ENCODE measurements around the gene PAWR. TPM values are rescaled to one million over a fixed set of nuclear protein-coding genes. Genes with fewer than 3 reads are reported as not detected.
"Not testable (repeated sequence)": the region's sequence is repeated elsewhere in the genome, so short reads cannot be mapped to it uniquely, and the experiment has no call there.

Gene PAWR
- total RNA-seq, 1 donor from 2014 or later: 3.7 TPM

DNA sequence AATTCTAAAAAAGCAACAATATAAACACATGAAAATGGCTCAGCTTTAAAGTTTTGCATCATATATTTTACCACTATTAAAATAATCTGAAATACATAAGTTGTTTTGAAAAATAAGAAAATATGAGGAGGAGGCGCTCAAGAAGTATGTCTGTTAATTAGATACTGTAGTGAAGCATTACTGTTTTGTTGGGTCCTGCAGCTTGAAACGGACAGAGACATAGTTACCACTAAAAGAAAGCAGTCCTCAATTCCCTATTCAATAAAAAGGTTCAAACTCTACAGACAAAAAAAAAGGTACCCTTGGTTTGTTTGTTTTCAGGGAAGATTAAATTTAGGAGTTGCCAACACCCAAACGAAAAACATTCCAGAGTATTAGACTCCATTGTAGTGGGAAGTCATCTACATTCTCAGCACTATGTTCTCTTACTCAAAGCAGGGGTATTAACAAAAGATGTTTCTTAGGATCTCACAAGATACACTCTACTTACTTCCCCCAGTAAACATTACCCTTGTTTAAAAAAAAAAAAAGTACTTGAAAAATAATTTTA, 3.0 kb downstream of the PAWR start:
- intact Hi-C loops (cut with micrococcal nuclease): no loop called here

DNA sequence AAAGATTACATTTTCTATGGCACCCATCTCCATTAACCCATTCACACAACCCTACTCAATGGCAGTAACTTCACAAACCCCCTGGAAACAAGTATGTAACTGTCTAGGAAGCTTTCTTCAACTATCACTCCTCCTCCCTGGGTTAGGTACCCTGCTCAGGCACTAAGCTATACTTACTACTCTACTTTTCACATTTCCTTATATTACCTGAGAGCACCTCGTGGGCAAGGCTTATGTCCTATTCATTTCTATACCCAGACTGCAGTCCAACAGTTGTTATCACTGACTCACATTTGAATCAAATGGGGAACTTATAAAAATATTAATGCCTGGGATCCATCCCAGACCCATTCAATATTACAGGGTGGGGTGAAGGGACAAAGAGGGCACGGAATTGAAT, 4.6 kb downstream of the PAWR start:
- intact Hi-C loops (cut with micrococcal nuclease): no loop called here

DNA sequence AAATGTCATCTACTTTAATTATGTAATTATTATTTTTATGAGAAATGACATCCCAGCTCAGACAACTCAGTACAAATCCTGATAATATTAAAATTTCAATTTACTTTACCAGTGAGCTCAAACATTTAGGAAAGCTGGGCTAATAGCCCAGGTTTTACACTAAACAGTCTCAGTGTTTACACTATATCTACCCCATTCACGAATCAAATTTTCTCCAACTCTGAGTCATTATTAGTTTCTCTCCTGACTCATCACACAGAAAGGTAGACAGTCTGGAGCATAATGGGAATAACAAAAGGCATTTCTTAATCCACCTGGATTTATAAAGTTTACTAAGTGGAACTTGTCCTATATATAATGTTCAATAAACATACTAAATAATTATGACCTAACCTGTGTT, 5.7 kb downstream of the PAWR start:
- intact Hi-C loops (cut with micrococcal nuclease): no loop called here

DNA sequence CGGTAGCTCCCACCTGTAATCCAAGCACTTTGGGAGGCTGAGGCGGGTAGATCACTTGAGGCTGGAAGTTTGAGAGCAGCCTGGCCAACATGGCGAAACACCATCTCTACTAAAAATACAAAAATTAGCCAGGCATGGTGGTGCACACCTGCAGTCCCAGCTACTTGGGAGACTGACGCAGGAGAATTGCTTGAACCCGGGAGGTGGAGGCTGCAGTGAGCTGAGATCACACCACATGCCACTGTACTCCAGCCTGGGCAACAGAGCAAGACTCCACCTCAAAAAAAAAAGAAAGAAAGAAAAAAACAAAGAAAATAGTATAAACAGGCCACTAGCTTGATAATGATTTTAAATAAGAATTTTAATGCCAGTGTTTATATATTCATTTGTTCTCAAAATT, 6.4 kb downstream of the PAWR start:
- intact Hi-C loops (cut with micrococcal nuclease): not testable (repeated sequence)

DNA sequence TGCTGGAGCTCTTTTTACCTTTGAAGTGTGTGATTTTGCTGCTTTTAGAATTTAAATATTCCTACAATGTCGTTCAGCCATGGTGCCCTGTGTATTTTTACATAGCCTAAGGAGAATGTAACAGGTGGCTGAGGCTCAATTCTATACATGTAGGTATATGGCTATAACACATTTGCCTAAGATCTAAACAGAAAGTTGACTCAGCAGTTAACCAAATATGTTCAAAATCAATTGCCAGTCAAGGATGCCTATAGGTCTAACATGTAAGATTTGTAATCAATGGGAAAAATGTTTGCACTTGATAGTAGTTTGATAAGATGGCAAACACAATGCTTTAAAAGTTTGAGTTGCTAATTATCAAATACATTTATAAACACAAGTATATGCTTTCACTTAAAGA, 8.2 kb downstream of the PAWR start:
- intact Hi-C loops (cut with micrococcal nuclease): no loop called here

DNA sequence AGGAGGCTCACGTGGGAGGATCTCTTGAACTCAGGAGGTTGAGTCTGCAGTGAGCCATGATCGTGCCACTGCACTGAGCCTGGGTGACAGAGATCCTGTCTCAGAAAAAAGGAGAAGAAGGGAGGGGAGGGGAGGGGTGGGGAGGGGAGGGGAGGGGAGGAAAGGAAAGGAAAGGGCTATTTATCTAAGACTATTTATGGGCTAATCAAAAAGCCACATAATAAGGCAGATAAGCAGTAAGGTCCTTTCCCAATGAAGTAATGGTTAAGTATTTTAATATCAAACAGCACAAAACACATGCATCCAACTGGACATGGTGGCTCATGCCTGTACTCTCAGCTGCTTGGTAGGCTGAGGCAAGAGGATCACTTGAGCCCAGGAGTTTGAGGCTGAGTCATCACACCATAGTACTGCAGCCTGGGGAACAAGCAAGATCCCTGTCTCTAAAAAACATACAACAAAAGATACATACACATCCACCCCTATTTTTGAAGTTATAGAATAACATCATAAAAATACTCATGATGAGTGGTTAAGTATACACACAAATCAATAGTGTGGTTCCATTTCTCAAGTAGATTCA, 9.7 kb downstream of the PAWR start:
- intact Hi-C loops (cut with micrococcal nuclease): no loop called here

DNA sequence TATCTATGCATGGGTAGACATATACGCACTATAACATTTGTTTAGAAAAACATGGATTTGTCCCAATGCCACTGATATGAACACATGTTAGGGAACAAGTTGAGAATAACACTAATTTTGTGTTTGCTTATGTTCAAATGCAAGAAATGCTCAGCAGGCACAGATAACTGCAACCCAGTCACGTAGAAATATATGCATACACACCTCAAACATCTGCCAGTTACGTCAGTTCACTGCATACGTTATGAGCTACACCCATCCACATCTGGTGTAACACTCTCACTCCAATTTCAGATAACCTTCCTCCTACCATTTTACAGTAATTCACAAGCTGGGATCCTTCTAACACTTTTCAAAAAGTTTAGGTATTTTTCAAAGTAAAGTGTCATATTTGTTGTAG, 10.7 kb downstream of the PAWR start:
- intact Hi-C loops (cut with micrococcal nuclease): no loop called here

DNA sequence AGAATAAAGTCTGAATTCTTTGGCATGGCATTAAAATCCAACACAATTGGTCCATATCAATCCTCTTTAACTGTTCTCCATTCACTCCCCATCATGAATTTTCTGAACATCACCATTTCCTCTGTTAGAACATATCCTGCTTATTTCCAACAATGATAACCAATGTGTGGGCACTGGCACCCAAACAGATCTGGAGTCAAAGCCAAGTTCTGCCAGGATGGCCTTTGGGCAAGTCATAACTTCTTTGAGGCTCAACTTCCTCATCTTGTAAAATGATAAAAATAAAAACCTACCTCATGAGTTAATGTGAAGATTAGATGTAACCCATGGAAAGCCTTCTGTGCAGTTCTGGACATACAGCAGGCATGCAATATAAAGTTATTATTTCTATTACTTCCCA, 12.5 kb downstream of the PAWR start:
- intact Hi-C loops (cut with micrococcal nuclease): no loop called here

DNA sequence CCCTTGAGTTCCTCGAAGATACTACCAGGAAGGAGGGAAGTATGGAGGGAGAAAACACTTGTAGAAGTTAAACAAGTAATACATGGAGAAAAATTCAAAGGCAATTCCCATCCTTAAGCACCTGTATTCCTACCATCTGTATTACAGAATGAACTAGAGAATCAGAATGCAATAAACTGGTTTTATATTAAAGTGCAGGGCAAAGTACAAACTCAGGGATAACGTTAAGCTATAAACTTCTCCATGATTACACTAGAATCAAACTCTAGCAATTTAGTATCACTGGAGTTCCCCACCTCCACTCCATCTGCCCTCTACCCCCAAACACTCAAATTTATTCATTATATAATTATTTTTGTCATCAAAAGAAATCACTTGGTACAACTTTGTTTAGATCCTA, 13.1 kb downstream of the PAWR start:
- intact Hi-C loops (cut with micrococcal nuclease): no loop called here

DNA sequence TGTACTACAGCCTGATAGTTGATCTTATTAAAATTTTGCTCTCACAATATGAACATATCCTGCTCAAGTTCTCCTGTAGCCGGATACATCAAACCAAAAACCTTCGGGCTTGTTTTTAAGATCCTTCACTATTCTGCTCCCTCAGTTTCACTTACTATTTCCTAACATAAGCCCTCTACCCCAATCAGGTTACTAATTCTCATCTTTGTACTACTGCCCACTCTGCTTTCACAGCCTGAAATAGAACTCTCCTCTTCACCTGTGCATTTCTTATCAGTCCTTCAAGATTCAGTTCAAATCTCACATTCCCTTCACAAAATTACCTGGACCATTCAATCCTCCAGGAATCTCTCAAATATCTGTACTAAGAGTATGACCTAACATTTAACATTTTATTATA, 14.2 kb downstream of the PAWR start:
- intact Hi-C loops (cut with micrococcal nuclease): no loop called here

DNA sequence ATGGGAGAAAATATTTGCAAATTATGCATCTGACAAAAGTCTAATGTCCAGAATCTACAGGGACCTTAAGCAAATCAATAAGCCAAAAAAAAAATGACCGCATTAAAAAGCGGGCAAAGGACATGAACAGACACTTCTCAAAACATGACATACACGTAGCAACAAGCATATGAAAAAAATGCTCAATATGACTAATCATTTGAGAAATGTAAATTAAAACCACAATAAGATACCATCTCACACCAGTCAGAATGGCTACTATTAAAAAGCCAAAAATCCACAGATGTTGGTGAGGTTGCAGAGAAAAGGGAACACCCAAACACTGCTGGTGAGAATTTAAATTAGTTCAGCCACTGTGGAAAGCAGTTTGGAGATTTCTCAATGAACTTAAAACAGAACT, 16.1 kb downstream of the PAWR start:
- intact Hi-C loops (cut with micrococcal nuclease): no loop called here

DNA sequence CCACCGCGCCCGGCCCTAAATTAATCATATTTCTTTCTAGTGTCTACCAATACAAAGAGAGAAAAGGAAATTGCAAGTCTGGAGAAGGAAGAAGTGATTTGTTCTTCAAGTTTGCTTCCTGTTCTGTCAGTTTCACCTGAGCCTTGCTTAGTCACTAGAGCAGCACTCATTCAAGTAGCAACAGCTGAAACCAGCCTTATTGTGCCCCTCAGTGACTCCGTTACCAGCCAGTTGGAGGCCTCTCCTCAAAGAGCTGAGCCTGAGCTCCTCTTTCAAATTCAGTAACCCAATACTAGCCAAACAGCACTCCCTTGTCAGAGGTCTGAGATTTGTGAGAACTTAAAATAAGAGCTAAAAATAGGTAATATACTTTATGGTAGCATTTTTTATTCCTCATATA, 17.4 kb downstream of the PAWR start:
- intact Hi-C loops (cut with micrococcal nuclease): no loop called here

DNA sequence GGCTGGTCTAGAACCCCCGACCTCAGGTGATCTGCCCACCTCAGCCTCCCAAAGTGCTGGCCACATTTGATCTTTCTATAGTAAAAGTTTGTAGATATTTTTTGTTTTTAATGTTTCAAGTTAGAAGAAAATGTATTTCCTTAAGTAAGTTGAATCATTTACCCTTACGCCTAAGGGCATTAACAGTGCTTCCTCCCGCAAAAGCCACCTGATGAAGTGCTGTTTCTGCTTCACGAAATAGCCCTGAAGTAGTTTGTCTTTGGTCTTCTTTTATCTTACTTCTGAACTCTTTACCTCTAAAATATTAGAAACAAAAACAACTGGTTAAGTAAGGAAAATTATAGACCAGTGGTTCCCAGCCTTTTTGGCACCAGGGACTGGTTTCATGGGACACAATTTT, 22.7 kb downstream of the PAWR start:
- intact Hi-C loops (cut with micrococcal nuclease): no loop called here

DNA sequence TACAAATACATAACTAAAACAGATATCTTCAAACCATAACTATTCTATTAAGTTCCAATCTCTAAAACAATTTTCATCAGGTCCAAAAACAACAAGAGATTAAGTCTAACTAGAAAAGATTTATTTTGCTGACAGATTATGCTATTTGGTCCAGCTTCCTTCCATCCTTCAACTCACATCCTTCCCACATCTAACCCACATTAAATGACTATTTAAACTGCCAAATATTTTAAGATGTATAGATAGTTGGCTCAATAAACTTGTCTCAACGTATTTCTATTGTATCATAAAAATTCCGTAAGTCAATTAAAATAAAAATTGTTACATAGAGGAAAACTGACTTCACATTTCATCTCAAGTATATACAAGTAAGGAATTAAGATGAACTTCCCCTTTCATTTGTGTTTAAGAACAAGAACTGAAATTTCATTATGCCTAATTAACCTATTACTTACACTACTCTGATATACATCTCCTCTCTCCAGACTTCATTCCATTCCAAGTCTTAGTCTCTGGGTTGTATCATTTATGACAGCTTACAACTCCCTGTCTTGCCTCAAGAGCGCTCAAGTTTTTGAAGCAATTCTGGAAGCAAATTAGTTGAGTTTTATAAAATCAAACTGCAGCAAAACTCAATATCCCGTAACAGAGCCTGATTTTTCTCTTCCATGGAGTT, 25.4 kb downstream of the PAWR start:
- intact Hi-C loops (cut with micrococcal nuclease): no loop called here

DNA sequence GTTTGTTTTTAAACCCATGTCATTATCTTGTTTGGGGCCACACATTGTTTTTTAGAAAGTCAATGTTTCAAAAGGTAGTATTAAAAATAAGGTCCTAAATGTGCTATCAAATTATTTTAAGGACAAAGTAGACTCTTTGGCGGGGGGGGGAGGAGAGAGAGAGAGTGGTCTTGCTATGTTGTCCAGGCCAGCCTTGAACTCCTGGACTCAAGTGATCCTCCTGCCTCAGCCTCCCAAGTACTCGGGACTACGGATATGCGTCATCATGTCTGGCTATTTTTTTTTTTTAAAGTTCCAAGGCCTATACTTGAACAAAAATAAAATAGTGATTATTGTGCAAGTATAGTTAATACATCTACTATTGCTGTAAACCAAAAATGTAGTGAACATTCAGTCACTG, 26.2 kb downstream of the PAWR start:
- intact Hi-C loops (cut with micrococcal nuclease): no loop called here

DNA sequence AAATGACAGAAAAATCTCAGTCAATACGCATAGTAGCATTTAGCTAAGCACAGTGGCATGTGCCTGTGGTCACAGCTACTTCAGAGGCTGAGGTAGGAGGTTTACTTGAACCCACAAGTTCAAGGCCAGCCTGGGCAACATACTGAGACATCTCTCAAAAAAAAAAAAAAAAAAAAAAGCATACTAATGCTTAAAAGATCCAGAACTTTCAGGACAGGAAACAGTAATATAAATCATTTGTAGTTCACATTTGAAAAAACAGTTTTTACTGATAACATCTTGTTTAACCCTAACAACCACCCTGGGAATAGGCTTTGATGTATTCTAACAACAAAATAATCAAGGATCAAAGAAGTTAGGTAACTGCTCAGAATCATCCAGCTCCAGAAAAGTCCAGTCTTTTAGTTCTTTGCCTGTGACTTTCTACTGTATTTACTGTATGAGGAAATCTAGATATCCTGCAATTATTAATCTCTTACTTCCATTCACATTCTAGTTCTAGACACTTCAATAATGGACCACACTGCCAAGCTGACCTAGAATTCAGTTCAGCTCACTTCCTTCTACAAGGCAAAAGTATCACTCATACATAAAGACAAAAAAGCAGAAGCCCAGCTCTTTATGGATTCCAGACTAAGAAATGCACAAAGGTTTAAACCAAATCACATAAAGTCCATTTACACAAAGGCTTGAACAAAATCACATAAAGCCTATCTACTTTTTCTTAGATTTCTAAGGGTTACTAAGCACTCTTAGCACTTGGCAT, 28.5 kb downstream of the PAWR start:
- intact Hi-C loops (cut with micrococcal nuclease): no loop called here

DNA sequence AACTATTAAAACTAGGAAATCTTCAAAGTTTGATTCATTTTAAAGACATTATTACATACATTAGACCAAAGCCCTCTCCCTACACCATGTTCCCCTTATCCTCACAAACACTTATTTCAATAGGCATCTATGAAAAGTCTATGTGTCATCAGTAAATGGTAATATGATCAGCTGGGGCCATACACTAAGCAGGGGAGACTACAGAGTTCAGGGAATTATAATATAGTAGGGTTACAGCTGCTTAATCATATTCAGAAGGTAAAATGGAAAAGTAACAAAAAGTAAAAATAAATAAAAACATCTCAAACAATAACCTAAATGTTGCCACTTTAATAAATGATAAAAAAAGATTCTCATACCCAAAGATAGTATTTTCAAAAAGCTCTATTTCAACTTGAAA, 29.1 kb downstream of the PAWR start:
- intact Hi-C loops (cut with micrococcal nuclease): no loop called here

DNA sequence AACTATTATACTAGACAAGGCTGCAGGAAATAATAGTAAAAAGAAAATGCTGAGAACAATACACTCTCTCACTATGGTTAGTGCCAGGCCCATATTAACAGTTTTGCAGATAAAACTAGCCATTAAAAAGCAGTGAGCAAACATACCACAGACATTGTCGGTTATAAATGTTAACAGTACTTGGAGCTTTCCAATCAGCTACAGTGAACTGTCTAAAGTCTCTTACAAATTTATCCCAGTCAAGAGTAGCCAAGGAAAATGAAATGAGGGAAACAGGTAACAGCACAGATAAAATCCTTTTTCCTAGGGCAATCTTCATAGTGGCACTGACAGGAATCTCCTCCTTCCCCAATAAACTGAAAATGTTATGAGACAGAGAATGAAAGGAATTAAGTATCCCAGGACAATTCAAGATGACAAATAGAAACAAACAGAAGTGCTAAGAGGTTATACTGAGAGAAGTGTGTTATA, 30.8 kb downstream of the PAWR start:
- intact Hi-C loops (cut with micrococcal nuclease): no loop called here

DNA sequence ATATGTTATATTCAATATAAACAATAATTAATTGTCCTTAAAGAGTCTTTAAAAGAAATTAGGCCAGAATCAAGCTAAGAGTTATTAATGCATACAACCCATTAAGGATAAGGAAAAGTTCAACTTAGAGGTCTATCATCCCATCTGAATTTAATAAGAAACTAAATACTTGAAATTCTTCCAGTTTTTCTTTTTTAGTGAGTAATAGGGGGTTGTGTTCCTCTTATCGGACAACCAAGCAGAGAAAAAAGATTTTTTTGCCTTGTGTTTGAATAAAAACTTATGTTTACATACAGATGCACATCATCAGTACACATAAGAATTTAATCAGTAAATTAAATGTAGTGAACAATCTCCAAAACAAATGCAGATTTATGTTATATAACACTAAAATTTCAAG, 32.5 kb downstream of the PAWR start:
- intact Hi-C loops (cut with micrococcal nuclease): no loop called here

DNA sequence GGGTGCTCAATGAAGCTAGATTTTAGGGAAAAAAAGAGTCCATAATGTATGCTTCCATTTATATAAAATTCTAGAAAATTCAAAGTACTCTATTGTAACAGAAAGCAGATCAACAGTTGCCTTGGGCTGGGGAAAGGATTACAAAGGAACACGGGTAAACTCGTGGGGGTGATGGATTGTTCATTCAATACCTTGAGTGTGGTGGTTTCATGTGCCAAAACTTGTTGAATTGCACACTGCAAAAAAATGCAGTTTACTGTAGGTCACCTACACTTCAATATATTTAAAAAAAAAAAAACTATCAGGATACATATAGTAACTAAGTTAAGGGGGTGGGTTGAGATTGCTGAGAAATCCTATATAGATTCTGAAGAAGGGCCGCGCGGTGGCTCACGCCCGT, 33.6 kb downstream of the PAWR start:
- intact Hi-C loops (cut with micrococcal nuclease): no loop called here

DNA sequence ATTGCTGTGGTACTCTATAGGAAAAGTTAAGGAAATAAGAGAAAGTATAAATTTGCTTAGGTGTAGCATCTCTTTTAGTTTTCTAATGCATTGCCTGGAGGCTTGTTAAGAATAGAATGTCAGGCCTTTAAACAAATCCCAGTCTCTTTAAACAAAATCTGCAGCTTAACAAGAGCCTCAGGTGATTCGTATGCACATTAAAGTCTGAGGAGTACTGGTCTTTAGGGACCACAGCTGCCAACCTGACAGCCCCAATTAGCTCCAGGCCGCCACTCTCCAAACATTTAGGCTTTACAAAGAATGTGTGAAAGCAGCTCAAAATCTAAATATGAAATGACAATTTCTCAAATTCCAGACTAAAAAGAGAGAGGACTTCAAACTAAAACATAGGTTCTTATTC, 35.7 kb downstream of the PAWR start:
- intact Hi-C loops (cut with micrococcal nuclease): no loop called here

DNA sequence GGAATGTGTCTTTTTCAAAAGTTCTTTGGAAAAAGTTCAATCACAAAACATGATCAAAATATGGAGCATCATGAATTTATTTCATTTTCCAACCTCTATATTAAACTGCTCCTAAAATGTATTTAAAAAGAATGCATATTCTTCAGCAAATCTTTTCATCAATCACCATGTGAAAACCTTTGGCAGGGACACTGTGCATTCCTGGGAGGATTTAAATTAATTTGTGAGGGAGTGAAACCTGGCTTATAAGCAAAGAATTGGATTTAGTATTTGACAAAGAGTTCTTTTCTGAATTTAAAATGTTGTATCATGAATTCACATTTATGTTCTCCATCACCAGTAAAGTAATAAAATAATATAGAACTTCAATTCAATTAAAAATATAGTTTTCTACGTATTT, 38.2 kb downstream of the PAWR start:
- intact Hi-C loops (cut with micrococcal nuclease): no loop called here

DNA sequence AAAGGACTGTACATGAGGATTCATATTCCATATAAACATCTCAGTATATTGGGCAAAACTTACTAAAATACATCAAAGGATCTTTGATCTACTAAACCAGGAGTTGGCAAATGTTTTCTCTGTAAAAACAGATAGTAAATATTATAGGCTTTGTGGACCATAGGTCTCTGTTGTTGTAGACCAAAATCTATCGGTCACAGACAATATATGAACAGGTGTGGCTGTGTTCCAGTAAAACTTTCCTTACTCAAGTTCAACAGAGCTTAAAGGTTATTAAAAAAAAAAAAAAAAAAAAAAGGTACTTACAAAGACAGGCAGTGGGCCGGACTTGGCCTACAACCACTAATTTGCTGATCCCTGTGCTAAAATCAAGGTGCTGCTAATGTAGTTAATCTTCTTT, 40.3 kb downstream of the PAWR start:
- intact Hi-C loops (cut with micrococcal nuclease): no loop called here

Measured in T-helper 1 cell treated with Interleukin-12 subunit alpha and Interleukin-12 subunit beta and Interleukin-4 antibody, amounts not matched to agents 30 ng/mL and 1 ng/mL, for 36 hours (primary cell).